ENCODE results near the gene OR9Q1.

The OR9Q1 gene

GRCh38 chr11:58135171-58135570, 111.5 kb downstream of the OR9Q1 start:
- Histone ChIP-seq H3K4me3 (no peak overlapping the region), H3K9me3 (no peaks in the 10 kb centered on the region), H3K4me1 (no peaks in the 10 kb centered on the region), H3K27me3 (no peaks in the 10 kb centered on the region), H3K27ac (no peak overlapping the region), H3K36me3 (no peaks in the 10 kb centered on the region)
- no peak for DNase-seq
- no peak for TF ChIP-seq CTCF (IDR thresholded peaks at IDR 0.05)
- intact Hi-C loops (cut with DNase I; ENCODE audit: low total_unique reads), result no loop called here

GRCh38 chr11:58142761-58143160, 119.1 kb downstream of the OR9Q1 start:
- Histone ChIP-seq H3K4me3 (no peak overlapping the region), H3K27ac (no peak overlapping the region), H3K9me3 (no peaks in the 10 kb centered on the region), H3K36me3 (no peaks in the 10 kb centered on the region), H3K4me1 (no peaks in the 10 kb centered on the region), H3K27me3 (no peaks in the 10 kb centered on the region)
- no peak for DNase-seq
- TF ChIP-seq CTCF (IDR thresholded peaks at IDR 0.05), result no peak
- intact Hi-C loops (cut with DNase I; ENCODE audit: low total_unique reads), result no loop called here

GRCh38 chr11:58152781-58153180, 129.1 kb downstream of the OR9Q1 start:
- Histone ChIP-seq H3K9me3 (no peaks in the 10 kb centered on the region), H3K27ac (no peak overlapping the region), H3K4me3 (no peak overlapping the region), H3K36me3 (no peaks in the 10 kb centered on the region), H3K27me3 (no peaks in the 10 kb centered on the region), H3K4me1 (no peaks in the 10 kb centered on the region)
- TF ChIP-seq CTCF (IDR thresholded peaks at IDR 0.05), result no peak
- DNase-seq, result no peak
- intact Hi-C loops (cut with DNase I; ENCODE audit: low total_unique reads), result no loop called here

GRCh38 chr11:58164389-58164788, 140.7 kb downstream of the OR9Q1 start:
- Histone ChIP-seq H3K4me3 (no peak overlapping the region), H3K36me3 (no peaks in the 10 kb centered on the region), H3K27ac (no peak overlapping the region), H3K4me1 (no peaks in the 10 kb centered on the region), H3K9me3 (no peaks in the 10 kb centered on the region), H3K27me3 (no peaks in the 10 kb centered on the region)
- intact Hi-C loops (cut with DNase I; ENCODE audit: low total_unique reads), result no loop called here
- no peak for TF ChIP-seq CTCF (IDR thresholded peaks at IDR 0.05)
- DNase-seq, result no peak

- Histone ChIP-seq H3K4me1 (no peaks in the 10 kb centered on the region), H3K36me3 (no peaks in the 10 kb centered on the region), H3K27me3 (no peaks in the 10 kb centered on the region), H3K4me3 (no peak overlapping the region), H3K27ac (no peak overlapping the region), H3K9me3 (no peaks in the 10 kb centered on the region)
- TF ChIP-seq CTCF (IDR thresholded peaks at IDR 0.05), result no peak
- intact Hi-C loops (cut with DNase I; ENCODE audit: low total_unique reads), result no loop called here
- DNase-seq, result no peak
Observed at GRCh38 chr11:58164990-58165389, 141.3 kb downstream of the OR9Q1 start.

GRCh38 chr11:58165504-58166106, 141.9 kb downstream of the OR9Q1 start:
- intact Hi-C loops (cut with DNase I; ENCODE audit: low total_unique reads), result no loop called here

More at GRCh38 chr11:58165504-58166106, 141.9 kb downstream of the OR9Q1 start:
- no peaks in the 10 kb centered on the region for H3K9me3 ChIP-seq
- H3K4me3 ChIP-seq, result no peak overlapping the region
- H3K27ac ChIP-seq, result no peak overlapping the region
- H3K36me3 ChIP-seq, result no peaks in the 10 kb centered on the region
- no peak for DNase-seq
- TF ChIP-seq CTCF (IDR thresholded peaks at IDR 0.05), result no peak
- H3K4me1 ChIP-seq, result no peaks in the 10 kb centered on the region
- H3K27me3 ChIP-seq, result no peaks in the 10 kb centered on the region

Data from tibial artery (tissue), 4 donors.